GM12875 (cell line): ENCODE measurements around the gene ZDHHC14.

Experiments used
- H3K4me3 ChIP-seq: one replicate; pipeline ENCODE4 v1.5.1; 2011; ENCODE audit warnings: low read depth, low read length, control low read depth
- TF ChIP-seq, protein P1 (sequence below): IDR thresholded peaks from 2 replicates; pipeline ENCODE4 v1.5.1; 2011; ENCODE audit warnings: low read depth, mild to moderate bottlenecking, control low read depth, inconsistent platforms, low read length, moderate library complexity, borderline replicate concordance; ENCODE audit not compliant: insufficient read depth

ZDHHC14 gene

DNA sequence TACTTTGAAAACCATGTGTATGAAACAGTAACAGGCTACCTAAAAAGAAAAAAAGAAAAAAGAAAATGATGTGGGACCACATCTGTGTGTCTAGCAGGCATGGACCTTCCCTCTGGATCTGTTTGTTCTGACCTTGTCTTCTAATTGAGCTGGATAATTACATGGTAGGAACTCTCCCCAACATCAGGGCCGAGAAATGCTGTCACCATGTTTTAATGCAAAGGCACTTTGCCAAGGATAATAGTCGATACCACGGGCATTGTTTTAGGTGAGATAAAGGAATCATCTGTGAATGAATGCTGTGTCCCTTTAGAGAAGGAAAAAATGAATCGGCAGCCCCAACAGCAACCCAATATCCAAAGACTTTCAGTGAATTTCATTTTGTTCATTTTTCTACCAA, 149.1 kb downstream of the ZDHHC14 start:
- no peak overlapping the region for H3K4me3 ChIP-seq
- TF ChIP-seq, protein P1, sequence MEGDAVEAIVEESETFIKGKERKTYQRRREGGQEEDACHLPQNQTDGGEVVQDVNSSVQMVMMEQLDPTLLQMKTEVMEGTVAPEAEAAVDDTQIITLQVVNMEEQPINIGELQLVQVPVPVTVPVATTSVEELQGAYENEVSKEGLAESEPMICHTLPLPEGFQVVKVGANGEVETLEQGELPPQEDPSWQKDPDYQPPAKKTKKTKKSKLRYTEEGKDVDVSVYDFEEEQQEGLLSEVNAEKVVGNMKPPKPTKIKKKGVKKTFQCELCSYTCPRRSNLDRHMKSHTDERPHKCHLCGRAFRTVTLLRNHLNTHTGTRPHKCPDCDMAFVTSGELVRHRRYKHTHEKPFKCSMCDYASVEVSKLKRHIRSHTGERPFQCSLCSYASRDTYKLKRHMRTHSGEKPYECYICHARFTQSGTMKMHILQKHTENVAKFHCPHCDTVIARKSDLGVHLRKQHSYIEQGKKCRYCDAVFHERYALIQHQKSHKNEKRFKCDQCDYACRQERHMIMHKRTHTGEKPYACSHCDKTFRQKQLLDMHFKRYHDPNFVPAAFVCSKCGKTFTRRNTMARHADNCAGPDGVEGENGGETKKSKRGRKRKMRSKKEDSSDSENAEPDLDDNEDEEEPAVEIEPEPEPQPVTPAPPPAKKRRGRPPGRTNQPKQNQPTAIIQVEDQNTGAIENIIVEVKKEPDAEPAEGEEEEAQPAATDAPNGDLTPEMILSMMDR, result no peak

DNA sequence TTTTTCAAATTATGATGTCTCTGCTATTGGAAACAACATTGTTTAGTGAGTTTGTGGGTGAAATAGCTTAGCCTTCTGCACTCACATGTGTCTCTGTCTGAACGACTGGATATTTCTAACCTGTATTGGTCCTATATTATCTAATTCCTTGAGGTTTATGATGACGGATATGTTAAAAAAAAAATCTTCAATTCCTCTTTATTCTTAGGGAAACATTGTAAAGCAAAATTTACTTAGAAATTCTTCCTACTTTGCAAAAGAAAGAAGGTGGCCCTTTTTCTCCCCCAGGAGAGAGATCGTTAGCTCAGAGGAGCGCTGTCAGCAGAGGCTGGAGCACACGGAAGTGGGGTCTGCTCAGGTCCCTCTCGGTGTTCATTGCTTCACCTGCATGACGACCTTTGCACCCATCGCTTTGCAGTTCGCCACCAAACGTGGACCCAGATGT, 149.8 kb downstream of the ZDHHC14 start:
- H3K4me3 ChIP-seq, result no peak overlapping the region
- TF ChIP-seq, protein P1, result no peak

DNA sequence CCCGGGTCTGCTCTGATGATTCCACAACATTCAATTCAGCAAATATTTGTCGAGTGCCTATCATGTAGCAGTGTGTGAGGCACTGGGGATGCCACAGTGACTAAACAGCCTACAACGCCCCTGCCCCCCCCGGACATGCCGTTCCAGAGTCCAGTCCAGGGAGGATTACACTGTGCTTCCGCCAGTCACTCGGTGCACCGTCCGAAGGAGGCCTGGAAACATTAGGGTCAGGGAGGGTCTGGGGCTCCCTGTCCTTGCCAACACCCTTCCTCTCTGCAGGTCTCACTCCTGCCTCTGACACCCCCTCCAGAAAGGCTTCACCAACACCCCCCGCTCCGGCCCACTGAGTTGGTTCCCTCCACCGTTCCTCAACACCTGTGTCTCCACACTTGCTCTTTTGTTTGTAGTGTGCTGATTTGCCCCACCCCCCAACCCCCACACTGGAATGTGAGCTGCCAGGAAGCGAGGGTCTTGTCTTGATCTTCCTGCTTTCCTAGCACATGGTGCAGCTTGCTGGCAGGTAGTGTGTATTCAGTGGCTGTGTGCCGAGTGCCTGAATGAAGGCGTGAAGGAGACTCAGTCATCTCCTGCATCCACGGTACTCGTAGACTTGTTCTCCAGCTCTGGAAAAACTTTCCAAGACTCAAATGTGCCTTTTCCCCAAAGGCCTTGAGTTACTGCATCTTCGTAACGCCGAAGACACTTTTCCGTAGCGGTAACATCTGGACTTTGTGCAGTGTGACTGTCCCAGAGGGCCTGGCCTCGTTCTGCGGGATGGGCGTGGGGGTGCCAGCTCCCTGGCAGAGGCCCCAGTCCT, 150.4 kb downstream of the ZDHHC14 start:
- H3K4me3 ChIP-seq, result no peak overlapping the region
- TF ChIP-seq, protein P1, result no peak

DNA sequence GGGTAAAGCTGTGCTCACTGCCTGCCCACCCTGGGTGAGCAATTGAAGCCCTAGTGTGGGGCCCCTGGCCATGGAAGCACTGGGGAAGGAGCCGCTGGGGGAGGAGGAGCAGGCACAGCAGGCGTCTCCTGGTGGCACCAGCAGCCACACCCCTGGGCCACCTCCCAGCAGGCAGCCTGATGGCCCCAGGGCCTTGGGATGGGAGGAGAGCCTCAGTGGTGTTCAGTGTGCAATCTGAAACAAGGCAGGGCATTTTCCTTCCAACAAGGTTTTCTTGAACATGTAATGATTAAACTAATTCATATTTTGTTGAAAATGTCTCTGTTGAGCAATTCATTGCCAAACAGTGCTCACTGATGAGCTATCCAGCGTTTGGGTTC, 151.0 kb downstream of the ZDHHC14 start:
- TF ChIP-seq, protein P1, result no peak
- H3K4me3 ChIP-seq, result no peak overlapping the region

DNA sequence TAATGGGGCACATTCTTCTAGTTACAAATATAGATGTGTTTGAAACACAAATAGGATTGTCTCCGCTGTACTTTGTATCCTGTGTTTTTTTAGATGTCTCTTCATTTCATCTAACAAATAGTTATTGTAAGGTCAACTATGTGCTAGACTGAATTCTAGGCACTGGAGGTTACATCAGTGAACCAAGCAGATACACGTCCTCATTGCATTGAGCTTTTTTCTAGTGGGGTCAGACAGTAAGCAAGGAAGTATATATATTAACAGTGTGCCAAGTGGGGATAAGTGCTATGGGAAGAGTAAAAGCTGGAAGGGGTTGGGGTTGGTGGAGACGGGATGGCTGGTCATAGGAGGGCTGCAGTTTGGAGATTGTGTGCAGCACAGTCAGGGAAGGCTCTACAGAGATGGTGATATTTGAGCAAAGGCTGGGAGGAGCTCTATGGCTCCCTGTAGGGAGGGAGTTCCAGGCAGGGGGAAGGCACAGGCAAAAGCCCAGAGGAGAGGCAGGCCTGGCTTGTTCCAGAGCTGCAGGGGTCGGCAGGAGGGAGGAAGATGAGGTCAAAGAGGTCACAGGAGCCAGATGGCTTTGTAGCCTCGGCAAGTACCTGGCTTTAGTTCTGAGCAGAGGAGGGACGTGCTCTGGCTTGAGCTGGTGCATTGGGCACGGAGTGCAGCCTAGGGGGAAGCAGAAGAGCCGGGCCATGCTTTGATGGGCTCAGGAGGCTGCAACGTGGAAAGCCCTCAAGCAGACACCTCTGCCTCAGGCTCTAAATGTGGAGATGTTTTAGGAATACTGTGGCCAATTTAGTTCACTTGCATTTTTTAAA, 152.3 kb downstream of the ZDHHC14 start:
- TF ChIP-seq, protein P1, result no peak
- no peak overlapping the region for H3K4me3 ChIP-seq

DNA sequence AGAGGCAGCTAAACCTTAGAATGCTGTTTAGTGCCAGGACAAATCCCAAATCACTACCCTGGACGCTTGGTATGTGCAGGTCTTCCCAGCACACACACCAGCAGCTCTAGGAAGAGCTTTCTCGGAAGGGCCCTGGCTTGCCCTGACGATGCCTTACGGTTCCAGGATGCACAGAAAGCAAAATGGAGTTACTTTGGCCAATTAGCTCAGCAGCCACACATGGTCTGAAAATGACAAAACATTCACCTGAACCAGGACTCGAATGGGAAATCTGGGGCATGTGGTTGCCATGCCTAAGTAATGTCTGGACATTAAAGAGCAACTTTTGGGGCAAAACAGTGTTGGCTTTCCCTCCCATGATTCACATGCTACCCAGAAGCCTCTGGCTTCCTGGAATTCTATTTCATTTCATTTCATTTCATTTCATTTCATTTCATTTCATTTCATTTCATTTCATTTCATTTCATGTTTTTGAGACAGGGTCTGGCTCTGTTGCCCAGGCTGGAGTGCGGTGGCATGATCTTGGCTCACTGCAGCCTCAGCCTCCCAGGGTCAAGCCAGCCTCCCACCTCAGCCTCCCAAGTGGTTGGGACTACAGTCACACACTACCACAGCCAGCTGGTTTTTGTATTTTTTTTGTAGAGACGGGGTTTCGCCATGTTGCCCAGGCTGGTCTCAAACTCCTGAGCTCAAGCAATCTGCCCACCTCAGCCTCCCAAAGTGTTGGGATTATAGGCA, 153.3 kb downstream of the ZDHHC14 start:
- TF ChIP-seq, protein P1, result no peak

More for the DNA sequence above, 153.3 kb downstream of the ZDHHC14 start:
- no peak overlapping the region for H3K4me3 ChIP-seq
